ENCODE data around the gene IFT122. TPM values are rescaled to one million over a fixed set of nuclear protein-coding genes. Genes with fewer than 3 reads are reported as not detected.

IFT122 gene
- total RNA-seq, 2 donors from 2014 or later = 20.5 to 26.9 TPM

DNA sequence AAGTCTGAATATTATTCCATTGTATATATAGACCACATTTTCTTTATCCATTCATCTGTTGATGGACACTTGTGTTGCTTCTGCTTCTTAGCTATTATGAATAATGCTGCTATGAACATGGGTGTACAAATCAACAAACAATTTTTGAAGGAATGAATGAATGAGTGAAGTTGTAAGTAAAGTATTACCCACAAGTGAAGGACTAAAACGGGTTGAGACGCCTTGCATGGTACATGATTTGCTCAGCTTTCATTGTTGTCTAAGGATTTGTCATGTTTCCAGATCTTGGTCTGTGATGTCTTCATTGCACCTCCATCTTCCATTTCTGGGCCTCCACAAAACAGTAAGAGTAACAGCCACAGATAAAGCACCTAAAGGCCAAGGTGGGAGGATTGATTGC, 20.5 kb downstream of the IFT122 start:
- no peak for ATAC-seq (replicated peaks in 1 of 2)
- DNase-seq = no peak
- Mint-ChIP-seq H3K4me3 (no peak overlapping the region), H3K4me1 (ENCODE audit: low read depth) (peaks cover 9% of the 10 kb centered on the region), H3K27me3 (ENCODE audit: low read depth) (no peaks in the 10 kb centered on the region), H3K9me3 (no peaks in the 10 kb centered on the region), H3K27ac (no peak overlapping the region), H3K36me3 (ENCODE audit: insufficient read depth in 2 of 2) (no peaks in the 10 kb centered on the region)

DNA sequence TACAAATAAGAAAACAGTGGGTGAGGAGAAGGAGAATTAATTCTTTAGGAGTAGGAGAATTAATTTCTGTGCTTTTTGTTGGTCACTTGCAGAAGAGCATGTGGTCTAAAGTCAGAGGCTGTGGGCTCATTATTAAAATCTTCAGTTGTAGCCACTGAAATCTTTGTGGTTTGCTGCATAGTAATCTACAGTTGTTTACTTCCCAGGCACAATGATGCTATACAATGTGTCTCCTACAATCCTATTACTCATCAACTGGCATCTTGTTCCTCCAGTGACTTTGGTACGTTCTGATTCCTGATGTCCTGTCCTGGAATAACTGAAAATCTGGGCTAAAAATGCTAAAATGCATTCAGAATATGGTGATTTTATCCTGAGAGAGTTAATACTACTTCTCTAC, 21.0 kb downstream of the IFT122 start:
- Mint-ChIP-seq H3K4me1 (ENCODE audit: low read depth) (peaks cover 9% of the 10 kb centered on the region), H3K27me3 (ENCODE audit: low read depth) (no peaks in the 10 kb centered on the region), H3K27ac (no peak overlapping the region), H3K9me3 (no peaks in the 10 kb centered on the region), H3K36me3 (ENCODE audit: insufficient read depth in 2 of 2) (no peaks in the 10 kb centered on the region), H3K4me3 (no peak overlapping the region)
- no peak for DNase-seq
- ATAC-seq (replicated peaks in 1 of 2) = no peak

DNA sequence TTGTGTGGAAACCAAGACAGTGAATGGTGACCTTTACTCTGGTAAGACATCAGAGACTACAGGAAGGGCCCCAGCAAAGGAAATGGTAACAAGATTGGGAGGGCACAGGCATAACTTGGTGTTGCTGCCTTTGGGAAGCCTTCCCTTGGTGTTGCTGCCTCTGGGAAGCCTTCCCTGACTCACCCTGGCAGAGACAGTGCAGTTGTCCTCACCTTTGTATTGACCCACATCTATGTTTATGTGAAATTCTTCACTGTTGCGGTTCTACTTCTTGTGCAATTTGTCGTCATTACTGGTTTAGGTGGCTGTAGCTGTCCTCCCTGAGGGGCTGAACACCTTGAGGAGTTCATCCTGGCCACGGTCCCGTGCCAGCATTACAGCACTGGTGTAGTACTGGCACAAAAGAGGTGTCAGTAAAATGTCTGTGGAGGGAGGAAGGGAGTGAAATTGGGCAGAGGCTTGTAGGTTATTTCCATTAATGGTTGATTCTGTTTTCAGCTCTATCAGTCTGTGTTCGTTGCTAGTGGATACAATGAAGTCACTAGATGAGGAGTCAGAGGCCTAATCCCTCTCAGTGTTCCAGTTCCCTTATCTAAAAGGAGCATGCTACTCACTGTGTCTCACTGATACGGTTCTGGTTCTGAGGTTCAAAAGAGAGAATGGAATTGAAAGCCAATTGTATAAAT, 21.6 kb downstream of the IFT122 start:
- no peaks in the 10 kb centered on the region for H3K27me3 Mint-ChIP-seq (ENCODE audit: low read depth)
- peaks cover 9% of the 10 kb centered on the region for H3K4me1 Mint-ChIP-seq (ENCODE audit: low read depth)
- ATAC-seq (replicated peaks in 1 of 2) = no peak
- no peak overlapping the region for H3K27ac Mint-ChIP-seq
- H3K36me3 Mint-ChIP-seq (ENCODE audit: insufficient read depth in 2 of 2) = no peaks in the 10 kb centered on the region
- DNase-seq = no peak
- H3K9me3 Mint-ChIP-seq = no peaks in the 10 kb centered on the region
- no peak overlapping the region for H3K4me3 Mint-ChIP-seq

DNA sequence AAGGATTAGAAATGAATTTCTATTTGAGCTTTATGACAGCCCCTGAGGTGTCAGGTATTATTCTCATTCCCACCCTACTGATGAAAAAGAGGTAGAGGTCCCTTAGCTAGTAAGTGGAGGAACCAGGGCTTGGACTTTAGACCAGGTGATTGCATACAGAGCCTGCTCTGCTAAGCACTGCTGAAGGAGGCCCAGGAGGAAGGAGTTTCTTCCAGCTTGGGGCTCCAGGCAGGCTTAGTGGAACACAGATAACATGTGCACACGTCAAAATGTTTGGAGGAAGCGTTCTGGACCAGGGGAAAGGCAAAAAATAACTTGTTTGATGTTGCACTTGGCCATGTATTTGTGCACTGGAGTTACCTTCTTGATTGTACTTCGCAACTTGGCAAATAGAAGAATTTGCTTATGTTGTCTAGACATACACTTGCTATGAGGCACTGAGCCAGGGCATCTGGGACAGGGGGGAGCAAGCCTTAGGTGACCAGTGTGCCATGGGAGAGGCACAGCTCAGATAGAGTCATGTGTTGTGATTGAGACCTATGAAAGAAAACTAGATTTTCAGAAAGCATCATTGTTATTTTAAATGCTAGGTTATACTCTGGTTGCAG, 22.4 kb downstream of the IFT122 start:
- no peak overlapping the region for H3K27ac Mint-ChIP-seq
- H3K27me3 Mint-ChIP-seq (ENCODE audit: low read depth) = no peaks in the 10 kb centered on the region
- H3K9me3 Mint-ChIP-seq = no peaks in the 10 kb centered on the region
- H3K4me3 Mint-ChIP-seq = no peak overlapping the region
- DNase-seq (no peak), ATAC-seq (replicated peaks in 1 of 2) (no peak)
- H3K36me3 Mint-ChIP-seq (ENCODE audit: insufficient read depth in 2 of 2) = no peaks in the 10 kb centered on the region
- peaks cover 9% of the 10 kb centered on the region for H3K4me1 Mint-ChIP-seq (ENCODE audit: low read depth)

DNA sequence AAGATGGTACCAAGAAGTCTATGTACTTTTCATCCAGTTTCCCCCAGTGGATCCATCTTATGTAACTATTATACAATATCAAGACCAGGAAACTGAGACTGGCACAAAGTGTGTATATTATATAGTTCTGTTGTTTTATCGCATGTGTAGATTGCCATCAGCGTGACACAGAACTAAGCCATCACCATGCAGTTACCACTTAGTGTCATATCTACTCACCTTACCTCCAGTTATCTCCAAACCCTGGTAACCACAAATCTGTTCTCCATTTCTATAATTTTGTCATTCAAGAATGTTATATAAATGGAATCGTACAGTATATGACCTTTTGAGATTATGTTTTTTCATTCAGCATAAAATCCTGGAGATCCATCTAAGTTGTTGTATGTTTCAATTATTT, 23.1 kb downstream of the IFT122 start:
- H3K36me3 Mint-ChIP-seq (ENCODE audit: insufficient read depth in 2 of 2) = no peaks in the 10 kb centered on the region
- DNase-seq = no peak
- H3K4me1 Mint-ChIP-seq (ENCODE audit: low read depth) = peaks cover 9% of the 10 kb centered on the region
- no peaks in the 10 kb centered on the region for H3K27me3 Mint-ChIP-seq (ENCODE audit: low read depth)
- H3K4me3 Mint-ChIP-seq = no peak overlapping the region
- no peak for ATAC-seq (replicated peaks in 1 of 2)
- no peak overlapping the region for H3K27ac Mint-ChIP-seq
- no peaks in the 10 kb centered on the region for H3K9me3 Mint-ChIP-seq

DNA sequence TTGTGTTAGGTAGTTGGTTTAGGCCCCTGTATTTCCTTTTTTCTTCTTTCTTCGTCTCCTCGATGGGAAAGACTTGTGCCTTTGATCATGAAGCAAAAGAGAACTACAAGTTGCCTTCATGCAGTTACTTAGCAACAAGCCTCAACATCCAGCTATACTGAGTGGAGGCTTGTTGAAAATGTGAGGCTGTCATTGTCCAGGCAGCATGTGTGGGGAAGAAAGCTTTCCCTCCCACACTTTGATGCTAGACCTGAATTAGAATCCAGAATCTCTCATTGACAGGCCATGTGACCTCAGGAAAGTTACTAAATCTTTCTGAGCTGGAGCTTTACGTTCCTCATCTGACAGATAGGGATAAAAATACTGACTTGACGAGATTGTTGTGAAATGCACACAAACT, 23.7 kb downstream of the IFT122 start:
- Mint-ChIP-seq H3K27me3 (ENCODE audit: low read depth) (no peaks in the 10 kb centered on the region), H3K4me3 (no peak overlapping the region), H3K36me3 (ENCODE audit: insufficient read depth in 2 of 2) (no peaks in the 10 kb centered on the region), H3K27ac (peak overlapping the region; percentile 2), H3K9me3 (no peaks in the 10 kb centered on the region), H3K4me1 (ENCODE audit: low read depth) (peaks cover 9% of the 10 kb centered on the region)
- no peak for ATAC-seq (replicated peaks in 1 of 2)
- no peak for DNase-seq

DNA sequence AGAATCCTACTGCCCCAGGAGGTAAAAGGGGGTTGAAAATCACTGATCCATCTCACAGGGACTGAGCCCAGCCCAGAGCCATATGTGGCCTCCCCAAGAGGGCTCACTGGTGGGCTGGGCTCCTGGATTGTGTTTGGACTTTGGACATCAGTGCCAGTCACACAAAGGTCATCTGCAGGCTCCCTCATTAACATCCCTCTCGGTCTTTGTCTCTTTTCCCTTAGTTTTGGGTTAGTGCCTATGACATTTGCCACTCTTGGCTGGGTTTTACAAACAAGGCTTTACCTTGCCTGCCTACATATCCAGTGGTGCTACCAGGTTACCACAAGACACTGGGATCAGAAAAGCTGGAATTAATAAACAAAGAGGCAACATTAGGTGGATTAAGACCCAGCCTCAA, 27.9 kb downstream of the IFT122 start:
- no peaks in the 10 kb centered on the region for H3K9me3 Mint-ChIP-seq
- H3K27me3 Mint-ChIP-seq (ENCODE audit: low read depth) = no peaks in the 10 kb centered on the region
- no peak overlapping the region for H3K27ac Mint-ChIP-seq
- H3K36me3 Mint-ChIP-seq (ENCODE audit: insufficient read depth in 2 of 2) = peaks cover 0 to 2% of the 10 kb centered on the region in 2 donors
- ATAC-seq (replicated peaks in 1 of 2) (no peak), DNase-seq (no peak)
- no peaks in the 10 kb centered on the region for H3K4me1 Mint-ChIP-seq (ENCODE audit: low read depth)
- H3K4me3 Mint-ChIP-seq = no peak overlapping the region

DNA sequence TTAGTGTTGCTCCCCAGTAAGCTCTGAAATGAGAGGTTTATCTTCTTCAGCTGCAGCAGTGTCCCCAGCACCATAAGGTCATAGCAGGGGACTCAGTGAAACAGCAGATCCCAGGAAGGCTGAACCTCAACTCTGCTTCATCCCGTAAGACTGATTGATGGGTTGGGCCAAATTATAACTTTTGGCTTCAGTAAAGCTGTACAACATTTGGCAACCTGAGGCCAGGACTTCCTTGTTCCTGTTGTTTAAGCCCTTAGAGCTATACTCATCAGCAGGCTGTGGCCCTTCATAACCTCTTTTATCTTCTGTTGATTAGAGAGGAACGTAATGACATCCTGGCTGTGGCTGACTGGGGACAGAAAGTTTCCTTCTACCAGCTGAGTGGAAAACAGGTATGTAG, 29.0 kb downstream of the IFT122 start:
- Mint-ChIP-seq H3K27ac (no peak overlapping the region), H3K27me3 (ENCODE audit: low read depth) (no peaks in the 10 kb centered on the region)

DNA sequence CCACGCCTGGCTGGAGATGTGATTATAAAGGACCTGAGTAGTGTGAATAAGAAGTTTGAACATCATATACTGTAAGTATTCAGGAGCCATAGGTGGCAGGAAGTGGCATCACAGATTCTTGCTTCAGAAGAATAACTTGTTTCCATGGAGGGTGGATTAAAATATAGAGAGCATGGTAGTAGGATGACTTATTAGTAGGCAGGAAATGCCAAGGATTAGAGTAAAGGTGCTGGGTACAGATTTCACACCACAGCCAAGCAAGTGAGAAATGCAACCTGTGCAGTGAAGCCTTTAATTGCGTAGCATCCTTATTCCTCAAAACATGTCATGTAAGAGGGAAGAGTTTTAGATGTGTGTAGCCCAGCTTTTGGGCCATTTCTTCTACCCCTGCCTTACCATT, 30.8 kb downstream of the IFT122 start:
- H3K9me3 Mint-ChIP-seq = no peaks in the 10 kb centered on the region
- no peak overlapping the region for H3K4me3 Mint-ChIP-seq
- no peak for ATAC-seq (replicated peaks in 1 of 2)
- no peak for DNase-seq
- no peaks in the 10 kb centered on the region for H3K4me1 Mint-ChIP-seq (ENCODE audit: low read depth)
- H3K27ac Mint-ChIP-seq = no peak overlapping the region
- peaks cover 0 to 2% of the 10 kb centered on the region in 2 donors for H3K36me3 Mint-ChIP-seq (ENCODE audit: insufficient read depth in 2 of 2)
- no peaks in the 10 kb centered on the region for H3K27me3 Mint-ChIP-seq (ENCODE audit: low read depth)

More for the DNA sequence above, 29.0 kb downstream of the IFT122 start:
- H3K4me3 Mint-ChIP-seq = no peak overlapping the region
- H3K4me1 Mint-ChIP-seq (ENCODE audit: low read depth) = no peaks in the 10 kb centered on the region
- ATAC-seq (replicated peaks in 1 of 2) = no peak
- H3K9me3 Mint-ChIP-seq = no peaks in the 10 kb centered on the region
- no peak for DNase-seq
- peaks cover 0 to 2% of the 10 kb centered on the region in 2 donors for H3K36me3 Mint-ChIP-seq (ENCODE audit: insufficient read depth in 2 of 2)

DNA sequence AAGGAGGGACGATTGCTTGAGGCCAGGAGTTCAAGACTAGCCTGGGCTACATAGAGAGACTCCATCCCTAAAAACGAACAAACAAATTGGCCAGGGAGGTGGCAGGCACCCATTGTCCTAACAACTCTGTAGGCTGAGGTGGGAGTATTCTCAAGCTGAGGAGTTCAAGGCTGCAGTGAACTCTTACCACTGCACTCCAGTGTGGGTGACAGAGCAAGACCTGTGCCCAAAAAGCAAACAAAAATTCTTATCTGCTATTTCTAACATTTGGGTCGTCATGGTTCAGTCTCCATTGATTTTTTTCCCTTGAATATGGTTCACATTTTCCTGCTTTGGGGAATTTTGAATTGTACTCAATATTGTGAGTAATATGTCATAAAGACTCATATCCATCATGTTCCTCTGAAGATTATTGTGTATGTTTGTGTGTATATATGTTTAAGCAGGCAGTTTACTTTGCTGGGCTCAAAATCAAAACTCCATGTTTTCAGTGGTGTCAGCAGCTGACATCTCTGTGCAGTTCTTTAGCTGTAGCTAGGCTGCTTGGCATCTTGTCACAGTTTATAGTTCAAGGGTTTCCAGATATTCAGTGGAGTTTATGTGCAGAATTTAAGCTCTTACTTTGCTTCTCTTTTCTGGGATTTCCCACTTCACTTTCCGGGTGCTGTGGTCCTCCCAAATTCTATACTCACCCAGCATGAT, 33.2 kb downstream of the IFT122 start:
- no peak overlapping the region for H3K4me3 Mint-ChIP-seq
- H3K36me3 Mint-ChIP-seq (ENCODE audit: insufficient read depth in 2 of 2) = peaks cover 1 to 2% of the 10 kb centered on the region in 2 donors
- ATAC-seq (replicated peaks in 1 of 2) (no peak), DNase-seq (no peak)
- H3K27ac Mint-ChIP-seq = no peak overlapping the region
- H3K9me3 Mint-ChIP-seq = no peaks in the 10 kb centered on the region
- no peaks in the 10 kb centered on the region for H3K4me1 Mint-ChIP-seq (ENCODE audit: low read depth)
- no peaks in the 10 kb centered on the region for H3K27me3 Mint-ChIP-seq (ENCODE audit: low read depth)

DNA sequence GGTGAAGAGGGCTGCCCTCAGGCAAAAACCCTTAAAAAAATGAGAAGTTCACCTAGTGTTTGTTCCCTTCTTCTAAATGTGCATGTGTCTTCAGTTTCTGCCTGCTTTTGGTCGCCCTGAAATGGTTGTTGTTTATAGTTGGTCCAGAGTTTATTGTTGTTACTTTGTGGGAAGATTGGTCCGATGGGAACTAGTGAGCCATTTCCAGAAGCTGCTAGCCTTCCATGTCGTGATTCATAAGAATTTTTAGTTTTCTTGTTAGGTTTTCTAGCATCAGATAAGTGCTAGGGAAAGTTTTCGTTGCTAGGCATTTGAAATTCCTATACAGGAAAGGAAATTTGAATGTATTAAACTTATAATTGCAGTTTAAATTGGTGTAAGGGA, 33.7 kb downstream of the IFT122 start:
- H3K27ac Mint-ChIP-seq = no peak overlapping the region
- H3K27me3 Mint-ChIP-seq (ENCODE audit: low read depth) = no peaks in the 10 kb centered on the region
- peaks cover 1 to 2% of the 10 kb centered on the region in 2 donors for H3K36me3 Mint-ChIP-seq (ENCODE audit: insufficient read depth in 2 of 2)

DNA sequence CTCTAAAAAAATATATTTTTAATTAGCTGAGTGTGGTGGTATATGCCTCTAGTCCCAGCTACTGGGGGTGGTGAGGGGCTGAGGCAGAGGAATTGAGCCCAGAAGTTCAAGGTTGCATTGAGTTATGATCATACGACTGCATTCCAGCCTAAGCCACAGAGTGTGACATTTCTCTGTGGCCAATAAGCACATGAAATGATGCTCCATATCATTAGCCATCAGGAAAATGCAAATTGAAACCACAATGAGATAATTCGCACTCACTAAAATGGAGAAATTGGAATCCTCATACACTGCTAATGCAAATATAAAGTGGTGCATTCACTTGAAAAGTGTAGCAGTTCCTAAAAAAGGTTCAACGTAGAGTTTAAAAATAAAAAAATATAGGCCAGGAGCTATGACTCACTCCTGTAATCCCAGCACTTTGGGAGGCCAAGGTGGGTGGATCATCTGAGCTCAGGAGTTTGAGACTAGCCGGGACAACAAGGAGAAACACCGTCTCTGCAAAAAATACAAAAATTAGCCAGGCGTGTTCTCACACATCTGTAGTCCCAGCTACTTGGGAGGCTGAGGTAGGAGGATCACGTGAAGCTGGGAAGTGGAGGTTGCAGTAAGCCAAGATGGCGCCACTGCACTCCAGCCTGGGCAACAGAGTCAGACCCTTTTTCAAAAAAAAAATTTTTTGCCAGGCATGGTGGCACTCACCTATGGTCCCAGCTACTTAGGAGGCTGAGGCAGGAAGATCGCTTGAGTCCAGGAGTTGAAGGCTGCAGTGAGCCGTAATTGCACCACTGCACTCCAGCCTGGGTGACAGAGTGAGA, 35.2 kb downstream of the IFT122 start:
- H3K36me3 Mint-ChIP-seq (ENCODE audit: insufficient read depth in 2 of 2) = peaks cover 0 to 1% of the 10 kb centered on the region in 2 donors
- H3K9me3 Mint-ChIP-seq = no peaks in the 10 kb centered on the region
- no peak overlapping the region for H3K27ac Mint-ChIP-seq
- H3K4me1 Mint-ChIP-seq (ENCODE audit: low read depth) = no peaks in the 10 kb centered on the region
- ATAC-seq (replicated peaks in 1 of 2) (no peak), DNase-seq (no peak)
- no peak overlapping the region for H3K4me3 Mint-ChIP-seq
- no peaks in the 10 kb centered on the region for H3K27me3 Mint-ChIP-seq (ENCODE audit: low read depth)

More for the DNA sequence above, 33.7 kb downstream of the IFT122 start:
- Mint-ChIP-seq H3K9me3 (no peaks in the 10 kb centered on the region), H3K4me3 (no peak overlapping the region), H3K4me1 (ENCODE audit: low read depth) (no peaks in the 10 kb centered on the region)
- ATAC-seq (replicated peaks in 1 of 2) (no peak), DNase-seq (no peak)

DNA sequence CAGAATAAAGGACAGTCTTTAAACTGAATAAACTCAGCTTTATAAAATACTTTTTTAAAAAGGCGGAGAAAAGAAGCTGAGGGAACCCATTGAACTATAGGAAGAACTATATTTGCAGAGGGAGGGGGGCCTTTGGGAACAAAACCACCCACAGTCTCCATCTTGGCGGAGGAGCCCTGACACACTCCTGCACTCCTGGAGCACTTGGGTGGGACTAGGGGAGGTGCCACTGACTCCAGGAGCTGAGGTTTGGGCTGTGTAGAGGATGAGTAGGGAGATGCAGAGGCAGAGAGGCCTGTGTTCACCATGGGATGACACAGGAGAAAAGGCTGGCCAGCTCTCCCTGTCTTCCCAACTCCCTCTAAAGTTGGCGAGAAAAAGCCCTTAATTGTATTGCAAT, 35.8 kb downstream of the IFT122 start:
- Mint-ChIP-seq H3K9me3 (no peaks in the 10 kb centered on the region), H3K4me3 (no peak overlapping the region), H3K27ac (no peak overlapping the region), H3K36me3 (ENCODE audit: insufficient read depth in 2 of 2) (peaks cover 0 to 1% of the 10 kb centered on the region in 2 donors), H3K27me3 (ENCODE audit: low read depth) (no peaks in the 10 kb centered on the region), H3K4me1 (ENCODE audit: low read depth) (no peaks in the 10 kb centered on the region)
- no peak for DNase-seq
- no peak for ATAC-seq (replicated peaks in 1 of 2)
